ENCODE data around the gene SLC27A5. TPM values are rescaled to one million over a fixed set of nuclear protein-coding genes. Genes with fewer than 3 reads are reported as not detected.

The SLC27A5 gene
- total and polyA plus RNA-seq, 9 of the 15 experiments (the other 6 are each of a cell fraction or from before 2014, with no cell fraction given), result 42.2 to 318 (median 64.7) TPM

GRCh38 chr19:58466760-58467589 is 44.8 kb downstream of the SLC27A5 start, which contains the start of gene ZNF324 (continued):
- TF ChIP-seq SIN3A (IDR thresholded peaks at IDR 0.05; ENCODE audit: borderline replicate concordance in 2 of 2, control insufficient read depth in 1 of 2, low read depth in 2 of 2, low read length in 2 of 2), result peak in 1 of 2 experiments; percentile 65; a peak in 3 of 4 replicates
- peak; percentile 99 for TF ChIP-seq TFE3 (CRISPR knock-in tag; IDR thresholded peaks at IDR 0.05)
- no peak for TF ChIP-seq HSF4 (CRISPR knock-in tag; IDR thresholded peaks at IDR 0.05; ENCODE audit: borderline replicate concordance)
- peak; percentile 55; the same call in 1 of the 2 replicates for TF ChIP-seq MITF (IDR thresholded peaks at IDR 0.05)
- no peak for TF ChIP-seq SREBF1 (IDR thresholded peaks at IDR 0.05; ENCODE audit: borderline replicate concordance, low read depth, low read length)
- peak; percentile 80; the same call in 1 of the 2 replicates for TF ChIP-seq AFF4 (CRISPR knock-in tag; IDR thresholded peaks at IDR 0.05)
- TF ChIP-seq BRD4 (IDR thresholded peaks at IDR 0.05), result no peak
- TF ChIP-seq ZNF717 (CRISPR knock-in tag; IDR thresholded peaks at IDR 0.05), result no peak
- no peak for TF ChIP-seq ZNF24 (IDR thresholded peaks at IDR 0.05)
- TF ChIP-seq POLR2AphosphoS5 (IDR thresholded peaks at IDR 0.05; ENCODE audit: control insufficient read depth, insufficient read depth, low read depth, low read length), result peak; percentile 53; the same call in 1 of the 2 replicates
- no peak for TF ChIP-seq C11orf30 (IDR thresholded peaks at IDR 0.05; ENCODE audit: low read depth)
- TF ChIP-seq PHF21A (IDR thresholded peaks at IDR 0.05; ENCODE audit: borderline replicate concordance, low read depth), result no peak
- no peak for TF ChIP-seq ZFPM2 (CRISPR knock-in tag; IDR thresholded peaks at IDR 0.05)
- TF ChIP-seq NFIX (CRISPR knock-in tag; IDR thresholded peaks at IDR 0.05; ENCODE audit: low read depth), result no peak
- peak; percentile 59; the same call in 1 of the 2 replicates for TF ChIP-seq ZBTB17 (CRISPR knock-in tag; IDR thresholded peaks at IDR 0.05)
- TF ChIP-seq ZNF232 (CRISPR knock-in tag; IDR thresholded peaks at IDR 0.05), result no peak
- TF ChIP-seq PBX2 (CRISPR knock-in tag; IDR thresholded peaks at IDR 0.05; ENCODE audit: low read depth), result no peak
- no peak for TF ChIP-seq PBX2 (tag; conservative IDR thresholded peaks at IDR 0.05; ENCODE audit: low read depth)

Measured in K562 (cell line).